IPS DF 19.7 (cell line): ENCODE results near the gene KCNMA1.
A peak's percentile ranks its signal among the peaks of the same experiment; 100 is the strongest.

Experiments used
- DNase-seq: peaks from one replicate; pipeline ENCODE4 v3.0.0-alpha.2; 2013; ENCODE audit warnings: low read depth, low spot score

KCNMA1 gene

GRCh38 chr10:77114181-77114821 is 523.3 kb downstream of the KCNMA1 start:
- DNase-seq, result peak; percentile 86

- peak; percentile 33 for DNase-seq
These were observed 525.7 kb downstream of the KCNMA1 start for GRCh38 chr10:77111611-77112550.

- DNase-seq, result no peak
These were observed 526.9 kb downstream of the KCNMA1 start for GRCh38 chr10:77110757-77111156.

- DNase-seq, result no peak
These were observed 528.1 kb downstream of the KCNMA1 start for GRCh38 chr10:77109351-77109994.

- DNase-seq, result no peak
These were observed 530.9 kb downstream of the KCNMA1 start for GRCh38 chr10:77106676-77107075.

GRCh38 chr10:77105761-77106221 is 531.8 kb downstream of the KCNMA1 start:
- no peak for DNase-seq

- no peak for DNase-seq
These were observed 533.1 kb downstream of the KCNMA1 start for GRCh38 chr10:77104459-77104980.

GRCh38 chr10:77103213-77103612 is 534.4 kb downstream of the KCNMA1 start:
- DNase-seq, result no peak

GRCh38 chr10:77101341-77101740 is 536.3 kb downstream of the KCNMA1 start:
- no peak for DNase-seq

GRCh38 chr10:77099136-77099535 is 538.5 kb downstream of the KCNMA1 start:
- DNase-seq, result no peak

GRCh38 chr10:77097625-77098024 is 540.0 kb downstream of the KCNMA1 start:
- DNase-seq, result no peak

- DNase-seq, result no peak
These were observed 544.5 kb downstream of the KCNMA1 start for GRCh38 chr10:77093126-77093525.

- no peak for DNase-seq
These were observed 545.9 kb downstream of the KCNMA1 start for GRCh38 chr10:77091597-77092165.

GRCh38 chr10:77090381-77091356 is 546.9 kb downstream of the KCNMA1 start:
- DNase-seq, result no peak

GRCh38 chr10:77087366-77087765 is 550.2 kb downstream of the KCNMA1 start:
- DNase-seq, result no peak

GRCh38 chr10:77086081-77086480 is 551.5 kb downstream of the KCNMA1 start:
- no peak for DNase-seq

- DNase-seq, result no peak
These were observed 552.3 kb downstream of the KCNMA1 start for GRCh38 chr10:77085344-77085743.

- no peak for DNase-seq
These were observed 553.0 kb downstream of the KCNMA1 start for GRCh38 chr10:77084431-77085144.

GRCh38 chr10:77082601-77083252 is 554.9 kb downstream of the KCNMA1 start:
- peak; percentile 74 for DNase-seq
